Activated CD4-positive, CD25-positive, alpha-beta regulatory T cell treated with anti-CD3 and anti-CD28 coated beads, Interleukin-2, amount 50 U/mL, for 24 hours (primary cell): Measurements from ENCODE around the gene NUDT14.

Source experiments
- ATAC-seq, 2 donors: fragments of 150-1000 bp; cut with Tn5 transposase; one replicate each; pipeline ENCODE4 v1.10.0; 2021; ENCODE audit warnings: mild to moderate bottlenecking in 1 of 2, moderate library complexity in 1 of 2

Gene NUDT14

GRCh38 chr14:105126126-105126980 is 54.8 kb downstream of the NUDT14 start:
- ATAC-seq = no peak

GRCh38 chr14:105124823-105125222 is 56.3 kb downstream of the NUDT14 start:
- no peak for ATAC-seq

- no peak for ATAC-seq
Observed at GRCh38 chr14:105123981-105124765, 56.9 kb downstream of the NUDT14 start.

GRCh38 chr14:105123064-105123665 is 57.9 kb downstream of the NUDT14 start:
- ATAC-seq = no peak
